ENCODE results near the gene TMEM109. TPM values are rescaled to one million over a fixed set of nuclear protein-coding genes. Genes with fewer than 3 reads are reported as not detected.

TMEM109 gene
- total and polyA plus RNA-seq, 2 of the 13 experiments (the other 11 are each of a cell fraction or from before 2014, with no cell fraction given), result 7.7 to 18.0 TPM

- TF ChIP-seq LCORL (IDR thresholded peaks at IDR 0.05) (no peak), LCORL (CRISPR knock-in tag; IDR thresholded peaks at IDR 0.05) (no peak), PBX2 (CRISPR knock-in tag; IDR thresholded peaks at IDR 0.05) (no peak), MBD4 (IDR thresholded peaks at IDR 0.05; ENCODE audit: borderline replicate concordance, low read length) (no peak), ZNF724P (CRISPR knock-in tag; IDR thresholded peaks at IDR 0.05; ENCODE audit: borderline replicate concordance) (no peak; the same call in 1 of the 2 replicates), ZFP91 (CRISPR knock-in tag; IDR thresholded peaks at IDR 0.05; ENCODE audit: borderline replicate concordance) (peak; percentile 30), CREB1 (IDR thresholded peaks at IDR 0.05) (no peak), CREB1 (CRISPR knock-in tag; IDR thresholded peaks at IDR 0.05) (no peak), DPF2 (CRISPR knock-in tag; IDR thresholded peaks at IDR 0.05; ENCODE audit: borderline replicate concordance, low read depth) (no peak), ZNF883 (CRISPR knock-in tag; IDR thresholded peaks at IDR 0.05; ENCODE audit: not compliant biosample characterization) (peak; percentile 91), BRCA1 (CRISPR knock-in tag; IDR thresholded peaks at IDR 0.05) (no peak), AFF4 (CRISPR knock-in tag; IDR thresholded peaks at IDR 0.05) (no peak), ZFYVE20 (CRISPR knock-in tag; IDR thresholded peaks at IDR 0.05; ENCODE audit: borderline replicate concordance, low read depth) (0 out of 2 replicates have a peak, but pooled peaks have one; percentile 21), ZFP37 (CRISPR knock-in tag; IDR thresholded peaks at IDR 0.05; ENCODE audit: borderline replicate concordance) (no peak), TBX3 (IDR thresholded peaks at IDR 0.05; ENCODE audit: borderline replicate concordance) (no peak), HNRNPL (IDR thresholded peaks at IDR 0.05; ENCODE audit: low read depth, low read length) (no peak), ISX (CRISPR knock-in tag; conservative IDR thresholded peaks at IDR 0.05) (no peak), BRF2 (CRISPR knock-in tag; IDR thresholded peaks at IDR 0.05) (0 out of 2 replicates have a peak, but pooled peaks have one; percentile 30), DZIP1 (CRISPR knock-in tag; IDR thresholded peaks at IDR 0.05) (no peak)
Measured at GRCh38 chr11:60924110-60924905, 10.3 kb downstream of the TMEM109 start, which contains the start of gene TMEM132A (continued).
